Hindlimb muscle (tissue), 1 donor: ENCODE measurements around the gene TNS1. TPM values are rescaled to one million over a fixed set of nuclear protein-coding genes. Genes with fewer than 3 reads are reported as not detected.

Experiments used
- DNase-seq: peaks from one replicate; pipeline ENCODE4 v3.0.0-alpha.2; 2013
- polyA plus RNA-seq: library from polyadenylated mRNA; unstranded; fragments of 120-200 nt; gene quantifications from one replicate; pipeline ENCODE4 v1.2.1, GENCODE V29; 2013; ENCODE audit not compliant: insufficient read length

TNS1 gene
- polyA plus RNA-seq, 1 donor: 142 TPM

- no peak for DNase-seq
Measured at GRCh38 chr2:217892560-217892959, 110.2 kb downstream of the TNS1 start.

GRCh38 chr2:217890445-217890844, 112.3 kb downstream of the TNS1 start:
- DNase-seq: no peak

GRCh38 chr2:217889656-217890055, 113.1 kb downstream of the TNS1 start:
- no peak for DNase-seq

- no peak for DNase-seq
Measured at GRCh38 chr2:217887841-217888701, 114.7 kb downstream of the TNS1 start.

GRCh38 chr2:217886720-217887309, 116.0 kb downstream of the TNS1 start:
- DNase-seq: peak; percentile 75

GRCh38 chr2:217886091-217886490, 116.7 kb downstream of the TNS1 start:
- no peak for DNase-seq

- no peak for DNase-seq
Measured at GRCh38 chr2:217884985-217885384, 117.8 kb downstream of the TNS1 start.

- no peak for DNase-seq
Measured at GRCh38 chr2:217880891-217881290, 121.9 kb downstream of the TNS1 start.

GRCh38 chr2:217880287-217880889, 122.4 kb downstream of the TNS1 start:
- DNase-seq: no peak

GRCh38 chr2:217878915-217879590, 123.7 kb downstream of the TNS1 start:
- no peak for DNase-seq

GRCh38 chr2:217877866-217878265, 124.9 kb downstream of the TNS1 start:
- no peak for DNase-seq

GRCh38 chr2:217876253-217876570, 126.6 kb downstream of the TNS1 start:
- no peak for DNase-seq

- no peak for DNase-seq
Measured at GRCh38 chr2:217875556-217876252, 127.1 kb downstream of the TNS1 start.

GRCh38 chr2:217875138-217875537, 127.7 kb downstream of the TNS1 start:
- DNase-seq: no peak

GRCh38 chr2:217873371-217873770, 129.4 kb downstream of the TNS1 start:
- DNase-seq: no peak

GRCh38 chr2:217872319-217872718, 130.5 kb downstream of the TNS1 start:
- DNase-seq: no peak

- no peak for DNase-seq
Measured at GRCh38 chr2:217870528-217871011, 132.2 kb downstream of the TNS1 start.

GRCh38 chr2:217868911-217869334, 133.9 kb downstream of the TNS1 start:
- DNase-seq: no peak

GRCh38 chr2:217868265-217868892, 134.4 kb downstream of the TNS1 start:
- DNase-seq: no peak

GRCh38 chr2:217866457-217866856, 136.3 kb downstream of the TNS1 start:
- no peak for DNase-seq

- no peak for DNase-seq
Measured at GRCh38 chr2:217864963-217865772, 137.6 kb downstream of the TNS1 start.
